PC-3 (cell line): Measurements from ENCODE around the gene COQ8A. TPM values are rescaled to one million over a fixed set of nuclear protein-coding genes. Genes with fewer than 3 reads are reported as not detected.

Experiments used
- ATAC-seq: fragments of 200-7000 bp; cut with Tn5 transposase; 2 replicates; pipeline ENCODE4 v1.9.1; 2020; ENCODE audit warnings: mild to moderate bottlenecking, moderate library complexity
- BruUV-seq: library from RNA; stranded (reverse); fragments of 400-500 nt; replicated peaks from 2 replicates; lab custom pipeline; 2021; lab: Mats Ljungman, UMichigan
- CTCF ChIA-PET: fragments of 300-600 bp; sonication (Branson Sonifier 250); formaldehyde crosslinking; loops from one replicate; lab custom pipeline; 2022; ENCODE audit warnings: antibody characterized with exemption; lab: Charles Lee
- POLR2A ChIA-PET: fragments of 300-600 bp; sonication (Branson Sonifier 250); formaldehyde crosslinking; loops from one replicate; lab custom pipeline; 2022; ENCODE audit warnings: antibody characterized with exemption; ENCODE audit not compliant: unreplicated experiment; lab: Charles Lee
- DNase-seq: peaks from one replicate; pipeline ENCODE4 v3.0.0-alpha.2; 2015
- H2AFZ ChIP-seq: fragments of 300-600 bp; sonication (generic); 2 replicates; pipeline ENCODE4 v1.6.0; 2016; ENCODE audit warnings: antibody characterized with exemption, low read length
- H3F3A ChIP-seq: fragments of 300-600 bp; sonication (generic); one replicate; pipeline ENCODE4 v1.6.0; 2017; ENCODE audit warnings: antibody characterized with exemption, low read length, control low read depth, mild to moderate bottlenecking; ENCODE audit not compliant: unreplicated experiment
- H3K27ac ChIP-seq: fragments of 300-600 bp; sonication (generic); 2 replicates; pipeline ENCODE4 v1.5.1; 2016; ENCODE audit warnings: mild to moderate bottlenecking, low read length
- H3K27me3 ChIP-seq: fragments of 300-600 bp; sonication (generic); 2 replicates; pipeline ENCODE4 v1.6.1; 2016; ENCODE audit warnings: low read length, mixed read lengths
- H3K36me3 ChIP-seq: fragments of 300-600 bp; sonication (generic); 2 replicates; pipeline ENCODE4 v1.6.1; 2016; ENCODE audit warnings: low read depth, mixed run types, low read length, mixed read lengths
- H3K4me1 ChIP-seq: fragments of 300-600 bp; sonication (generic); 2 replicates; pipeline ENCODE4 v1.5.1; 2016; ENCODE audit warnings: low read length; ENCODE audit not compliant: insufficient read depth
- H3K4me2 ChIP-seq: fragments of 300-600 bp; sonication (generic); 2 replicates; pipeline ENCODE4 v1.6.0; 2016; ENCODE audit warnings: low read length
- H3K4me3 ChIP-seq: fragments of 300-600 bp; sonication (generic); 2 replicates; pipeline ENCODE4 v1.5.1; 2016; ENCODE audit warnings: mild to moderate bottlenecking, low read length, mixed read lengths
- H3K79me2 ChIP-seq: fragments of 300-600 bp; sonication (generic); 2 replicates; pipeline ENCODE4 v1.6.1; 2017; ENCODE audit warnings: low read length, mixed read lengths
- H3K9ac ChIP-seq: fragments of 300-600 bp; sonication (generic); 2 replicates; pipeline ENCODE4 v1.6.0; 2016; ENCODE audit warnings: mild to moderate bottlenecking, low read length
- H3K9me2 ChIP-seq: fragments of 300-600 bp; sonication (generic); replicated peaks from 2 replicates; pipeline ENCODE4 v1.6.1; 2016; ENCODE audit warnings: mixed run types, low read length, mixed read lengths
- H3K9me3 ChIP-seq: fragments of 300-600 bp; sonication (generic); 2 replicates; pipeline ENCODE4 v1.6.1; 2016; ENCODE audit warnings: low read length, mixed read lengths
- H4K20me1 ChIP-seq: fragments of 300-600 bp; sonication (generic); 2 replicates; pipeline ENCODE4 v1.6.1; 2016; ENCODE audit warnings: low read length, mixed read lengths
- EZH2 ChIP-seq: fragments of 300-600 bp; sonication (generic); IDR thresholded peaks from one replicate; pipeline ENCODE4 v1.6.1; 2017; ENCODE audit warnings: antibody characterized with exemption, mild to moderate bottlenecking, low read length; ENCODE audit not compliant: unreplicated experiment
- EZH2phosphoT487 ChIP-seq: fragments of 300-600 bp; sonication (generic); IDR thresholded peaks from 2 replicates; pipeline ENCODE4 v1.6.1; 2018; ENCODE audit warnings: mild to moderate bottlenecking, antibody characterized with exemption, low read length, borderline replicate concordance
- intact Hi-C: fragments of 100-400 bp; cut with micrococcal nuclease; formaldehyde crosslinking; loops from 2 replicates; pipeline ENCODE4 v1.9.0; 2023
- total RNA-seq: library from RNA; depleted of rRNA; stranded (reverse); fragments of >200 nt; gene quantifications from 2 replicates; pipeline ENCODE4 v1.2.3, GENCODE V29; 2014
- TF ChIP-seq, protein P1 (sequence below): fragments of 300-600 bp; sonication (generic); conservative IDR thresholded peaks from 2 replicates; pipeline ENCODE4 v1.5.1; 2017; ENCODE audit warnings: antibody characterized with exemption, low read depth, mild to moderate bottlenecking, low read length

Gene COQ8A
- total RNA-seq, 1 experiment from 2014 or later: 67.0 TPM

DNA sequence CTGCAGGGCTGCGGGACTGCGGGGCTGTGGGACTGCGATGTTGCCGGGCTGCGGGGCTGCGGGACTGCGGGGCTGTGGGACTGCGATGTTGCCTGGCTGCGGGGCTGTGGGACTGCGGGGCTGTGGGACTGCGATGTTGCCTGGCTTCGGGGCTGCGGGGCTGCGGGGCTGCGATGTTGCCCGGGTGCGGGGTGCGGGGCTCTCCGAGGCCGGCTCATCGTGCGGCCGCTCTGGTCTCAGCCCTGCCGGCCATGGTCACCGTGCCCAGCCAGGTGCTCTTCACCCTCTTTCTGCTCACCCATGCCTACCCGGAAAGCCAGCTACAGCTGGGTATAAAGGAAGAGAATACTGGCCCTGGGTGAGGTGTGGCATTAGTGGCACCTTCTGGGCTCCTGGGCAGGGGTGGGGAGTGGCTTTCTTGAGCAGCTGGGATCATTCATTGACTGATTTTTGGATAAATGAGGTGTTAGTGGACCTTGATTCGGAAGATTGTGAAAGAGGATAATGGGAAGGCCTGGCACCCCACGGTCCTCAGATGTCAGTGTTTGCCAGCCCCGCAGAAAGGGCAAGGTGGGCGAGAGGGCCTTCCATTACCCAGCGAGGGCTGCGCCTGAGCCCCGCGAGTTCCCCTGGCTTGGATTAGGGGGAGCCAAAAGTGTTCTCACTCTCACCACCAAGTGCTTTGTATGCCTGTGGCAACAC is 36.3 kb downstream of the COQ8A start:
- intact Hi-C loops: no loop called here
- no peak overlapping the region for H3K4me2 ChIP-seq
- H2AFZ ChIP-seq: no peak overlapping the region
- H3K9me2 ChIP-seq: no peaks in the 10 kb centered on the region
- peaks cover 10% of the 10 kb centered on the region for H3K36me3 ChIP-seq
- ChIA-PET POLR2A (no interaction called here), CTCF (no interaction called here)
- no TSS peak for BruUV-seq
- no peaks in the 10 kb centered on the region for H3K79me2 ChIP-seq
- H3F3A ChIP-seq: no peaks in the 10 kb centered on the region
- no peak overlapping the region for H3K9ac ChIP-seq
- H3K9me3 ChIP-seq: no peaks in the 10 kb centered on the region
- ATAC-seq (no peak), DNase-seq (no peak)
- H3K4me3 ChIP-seq: no peak overlapping the region
- no peak for TF ChIP-seq EZH2
- no peak for TF ChIP-seq EZH2phosphoT487
- TF ChIP-seq, protein P1, sequence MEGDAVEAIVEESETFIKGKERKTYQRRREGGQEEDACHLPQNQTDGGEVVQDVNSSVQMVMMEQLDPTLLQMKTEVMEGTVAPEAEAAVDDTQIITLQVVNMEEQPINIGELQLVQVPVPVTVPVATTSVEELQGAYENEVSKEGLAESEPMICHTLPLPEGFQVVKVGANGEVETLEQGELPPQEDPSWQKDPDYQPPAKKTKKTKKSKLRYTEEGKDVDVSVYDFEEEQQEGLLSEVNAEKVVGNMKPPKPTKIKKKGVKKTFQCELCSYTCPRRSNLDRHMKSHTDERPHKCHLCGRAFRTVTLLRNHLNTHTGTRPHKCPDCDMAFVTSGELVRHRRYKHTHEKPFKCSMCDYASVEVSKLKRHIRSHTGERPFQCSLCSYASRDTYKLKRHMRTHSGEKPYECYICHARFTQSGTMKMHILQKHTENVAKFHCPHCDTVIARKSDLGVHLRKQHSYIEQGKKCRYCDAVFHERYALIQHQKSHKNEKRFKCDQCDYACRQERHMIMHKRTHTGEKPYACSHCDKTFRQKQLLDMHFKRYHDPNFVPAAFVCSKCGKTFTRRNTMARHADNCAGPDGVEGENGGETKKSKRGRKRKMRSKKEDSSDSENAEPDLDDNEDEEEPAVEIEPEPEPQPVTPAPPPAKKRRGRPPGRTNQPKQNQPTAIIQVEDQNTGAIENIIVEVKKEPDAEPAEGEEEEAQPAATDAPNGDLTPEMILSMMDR: no peak
- no peaks in the 10 kb centered on the region for H3K4me1 ChIP-seq
- H3K27ac ChIP-seq: no peak overlapping the region
- no peaks in the 10 kb centered on the region for H4K20me1 ChIP-seq
- no peaks in the 10 kb centered on the region for H3K27me3 ChIP-seq

DNA sequence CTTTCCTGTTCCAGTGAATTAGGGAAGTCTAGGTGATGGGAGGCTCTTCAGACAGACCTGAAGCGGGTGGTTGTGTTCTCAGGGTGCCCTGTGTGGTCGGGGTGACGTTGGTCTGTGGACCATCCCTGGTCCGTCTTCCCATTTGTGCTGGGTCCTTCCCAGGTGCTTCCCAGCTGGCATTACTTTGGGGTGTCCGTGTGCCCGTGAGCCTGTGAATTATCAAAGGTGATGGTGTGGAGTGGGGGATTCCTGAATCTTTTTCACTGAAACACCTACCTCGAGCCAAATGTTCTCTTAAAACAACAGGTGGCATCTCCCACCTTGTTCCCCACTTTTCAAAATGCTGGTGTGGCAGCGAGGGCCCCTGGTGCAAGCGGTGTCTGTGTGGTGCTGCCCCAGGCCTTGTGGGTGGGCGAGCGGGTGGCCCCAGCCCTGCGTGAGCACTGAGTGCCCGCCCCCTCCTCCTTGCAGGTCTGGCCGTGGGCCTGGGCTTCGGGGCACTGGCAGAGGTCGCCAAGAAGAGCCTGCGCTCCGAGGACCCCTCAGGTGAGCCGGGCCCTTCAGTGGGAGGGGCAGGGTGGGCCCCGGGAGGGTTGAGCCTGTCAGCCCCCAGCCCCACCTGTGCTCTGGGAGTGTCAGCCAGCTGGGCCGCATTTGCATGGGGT is 37.0 kb downstream of the COQ8A start:
- H4K20me1 ChIP-seq: no peaks in the 10 kb centered on the region
- ATAC-seq (no peak), DNase-seq (no peak)
- no peak overlapping the region for H2AFZ ChIP-seq
- TF ChIP-seq, protein P1: no peak
- TF ChIP-seq EZH2 (no peak), EZH2phosphoT487 (no peak)
- H3K4me3 ChIP-seq: no peak overlapping the region
- H3K27ac ChIP-seq: no peak overlapping the region
- H3K27me3 ChIP-seq: no peaks in the 10 kb centered on the region
- H3K9ac ChIP-seq: no peak overlapping the region
- no peak overlapping the region for H3K4me2 ChIP-seq
- H3K36me3 ChIP-seq: peaks cover 3% of the 10 kb centered on the region; the same call in 1 of the 2 replicates
- no peaks in the 10 kb centered on the region for H3K4me1 ChIP-seq
- no peaks in the 10 kb centered on the region for H3K9me3 ChIP-seq
- ChIA-PET CTCF (no interaction called here), POLR2A (no interaction called here)
- H3K9me2 ChIP-seq: no peaks in the 10 kb centered on the region
- intact Hi-C loops: no loop called here
- no peaks in the 10 kb centered on the region for H3K79me2 ChIP-seq
- no peaks in the 10 kb centered on the region for H3F3A ChIP-seq
- no TSS peak for BruUV-seq
